Esophagus squamous epithelium (tissue), 4 donors: ENCODE results near the gene GPRC5B.

ENCODE experiments used
- CTCF ChIP-seq, 6 experiments: fragments of 450-650 bp in 4 of 6; fragments of 200-600 bp in 2 of 6; sonication (generic) in 2 of 6; IDR thresholded peaks; one replicate each; pipeline ENCODE4 v1.5.1; 2016 to 2019; ENCODE audit warnings: antibody characterized with exemption in 6 of 6, mild to moderate bottlenecking in 4 of 6, moderate library complexity in 4 of 6
- POLR2A ChIP-seq, 4 donors: fragments of 450-650 bp; IDR thresholded peaks; one replicate each; pipeline ENCODE4 v1.6.1; 2017; ENCODE audit warnings: antibody characterized with exemption in 4 of 4, mild to moderate bottlenecking in 4 of 4, moderate library complexity in 3 of 4

GRCh38 chr16:19859166-19859565, 25.5 kb downstream of the GPRC5B start:
- no peak for TF ChIP-seq CTCF (IDR thresholded peaks at IDR 0.05)
- TF ChIP-seq POLR2A (IDR thresholded peaks at IDR 0.05): no peak
